Spleen (tissue), 11 donors: ENCODE results near the gene CA12. TPM values are rescaled to one million over a fixed set of nuclear protein-coding genes. Genes with fewer than 3 reads are reported as not detected.

Source experiments
- DNase-seq: peaks from one replicate; pipeline ENCODE4 v3.0.0-alpha.2; 2020
- H3K27ac ChIP-seq, 8 donors: fragments of 200-600 bp; sonication (generic) in 7 of 8; 1 replicate in 4 of 8; 2 replicates in 4 of 8; pipeline versions ENCODE4 v1.5.0 to v1.8.0; 2016 to 2021; ENCODE audit warnings: inconsistent platforms in 4 of 8, mild to moderate bottlenecking in 4 of 8, moderate library complexity in 1 of 8
- H3K27me3 ChIP-seq, 7 donors: fragments of 200-600 bp; sonication (generic) in 6 of 7; replicated peaks in 1 of 7; 1 replicate in 4 of 7; 2 replicates in 3 of 7; pipeline versions ENCODE4 v1.5.0 to v1.8.0; 2016 to 2021; ENCODE audit warnings: inconsistent platforms in 3 of 7, mild to moderate bottlenecking in 1 of 7
- H3K36me3 ChIP-seq, 6 donors: fragments of 200-600 bp; sonication (generic) in 5 of 6; 1 replicate in 4 of 6; 2 replicates in 2 of 6; pipeline versions ENCODE4 v1.5.0 to v1.8.0; 2016 to 2021; ENCODE audit warnings: inconsistent platforms in 2 of 6
- H3K4me1 ChIP-seq, 6 donors: fragments of 200-600 bp; sonication (generic) in 5 of 6; 1 replicate in 3 of 6; 2 replicates in 3 of 6; pipeline versions ENCODE4 v1.5.0 to v1.8.0; 2016 to 2021; ENCODE audit warnings: inconsistent platforms in 3 of 6
- H3K4me3 ChIP-seq, 8 donors: fragments of 200-600 bp; sonication (generic) in 7 of 8; 1 replicate in 4 of 8; 2 replicates in 4 of 8; pipeline versions ENCODE4 v1.5.0 to v1.8.0; 2016 to 2021; ENCODE audit warnings: inconsistent platforms in 4 of 8, mild to moderate bottlenecking in 4 of 8, moderate library complexity in 2 of 8
- H3K9me3 ChIP-seq, 8 donors: fragments of 200-600 bp; sonication (generic) in 7 of 8; 1 replicate in 4 of 8; 2 replicates in 4 of 8; pipeline versions ENCODE4 v1.5.0 to v1.8.0; 2016 to 2021; ENCODE audit warnings: inconsistent platforms in 4 of 8
- CTCF ChIP-seq, 11 experiments: fragments of 200-600 bp in 7 of 11; fragments of 450-650 bp in 4 of 11; sonication (generic) in 4 of 11; IDR thresholded peaks in 8 of 11; conservative IDR thresholded peaks in 3 of 11; 1 replicate in 7 of 11; 2 replicates in 4 of 11; pipeline versions ENCODE4 v1.4.0 to v1.8.0; 2016 to 2021; ENCODE audit warnings: antibody characterized with exemption in 11 of 11, inconsistent platforms in 4 of 11, mild to moderate bottlenecking in 1 of 11
- POLR2A ChIP-seq, 3 donors: fragments of 450-650 bp; IDR thresholded peaks; one replicate each; pipeline ENCODE4 v1.5.1; 2017; ENCODE audit warnings: antibody characterized with exemption in 3 of 3, mild to moderate bottlenecking in 1 of 3
- POLR2AphosphoS5 ChIP-seq, 3 donors: sonication (generic); formaldehyde crosslinking; IDR thresholded peaks; one replicate each; pipeline ENCODE4 v1.5.1; 2017; ENCODE audit warnings: antibody characterized with exemption in 3 of 3
- whole genome bisulfite sequencing, 5 donors: extraction: QIAGEN DNeasy Blood & Tissue Kit in 3 of 5; methylation state at CpG; one replicate each; pipeline versions ENCODE4 v1.1.5 to v1.1.7; 2013 to 2018; 5-methylcytosine and 5-hydroxymethylcytosine counted together
- intact Hi-C: fragments of 100-400 bp; cut with DNase I; formaldehyde crosslinking; loops from one replicate; pipeline ENCODE4 v1.15.0; 2023; ENCODE audit warnings: low total_unique reads
- polyA plus RNA-seq, 3 donors: library from polyadenylated mRNA; stranded (reverse); fragments of 200-250 nt; gene quantifications; one replicate each; pipeline ENCODE4 v1.2.1, GENCODE V29; 2013
- total RNA-seq, 7 donors: library from RNA; depleted of rRNA in 3 of 7; stranded (reverse); fragments of >200 nt in 3 of 7; fragmentation: NEBNext Ultra II Directional in 4 of 7; extraction: Animal tissue kit (Norgen Biotek cat#: 25700) in 4 of 7; gene quantifications; one replicate each; pipeline versions ENCODE4 v1.1.0 to v1.2.1, GENCODE V29; 2016 to 2021
- donor health status: healthy with polysubstance abuse.
- donor health status: DM: no; HTN: no; CAD: no; lungs with moderate emphysema.
- donor health status: DM: no; HTN: no; CAD: no.
- donor health status: Bipolar disorder and iron deficiency.
- donor health status: healthy.
- donor health status: DM: no; HTN: no; CAD: no.
- donor health status: DM: yes; HTN: yes; CAD: no.

CA12 gene
- total and polyA plus RNA-seq, 10 donors: 0.02 to 3.3 (median 0.42) TPM

DNA sequence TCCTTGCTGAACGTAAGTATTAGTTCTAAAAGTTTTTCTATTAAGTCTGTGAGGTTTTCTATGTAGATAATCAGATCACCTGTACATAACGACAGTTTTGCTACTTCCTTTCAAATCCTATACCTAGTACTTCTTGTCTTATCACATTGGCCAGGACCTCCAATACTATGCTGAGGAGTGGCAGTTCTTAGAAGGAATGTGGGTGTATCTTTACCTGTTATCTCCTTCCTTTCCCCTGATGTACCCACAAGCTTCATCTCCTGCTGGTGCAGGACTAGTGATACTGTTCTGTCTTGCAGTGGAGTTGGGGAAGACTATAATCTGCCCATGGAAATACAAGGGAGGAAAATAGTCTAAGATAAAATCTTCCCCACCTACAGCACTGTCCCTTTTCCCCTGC lies 16.8 kb upstream of the CA12 start:
- WGBS, 5 donors: 76 to 88% (median 84%) methylated on average over 2 of the region's 2 CpGs
- no peak overlapping the region for H3K4me3 ChIP-seq
- intact Hi-C loops: no loop called here

DNA sequence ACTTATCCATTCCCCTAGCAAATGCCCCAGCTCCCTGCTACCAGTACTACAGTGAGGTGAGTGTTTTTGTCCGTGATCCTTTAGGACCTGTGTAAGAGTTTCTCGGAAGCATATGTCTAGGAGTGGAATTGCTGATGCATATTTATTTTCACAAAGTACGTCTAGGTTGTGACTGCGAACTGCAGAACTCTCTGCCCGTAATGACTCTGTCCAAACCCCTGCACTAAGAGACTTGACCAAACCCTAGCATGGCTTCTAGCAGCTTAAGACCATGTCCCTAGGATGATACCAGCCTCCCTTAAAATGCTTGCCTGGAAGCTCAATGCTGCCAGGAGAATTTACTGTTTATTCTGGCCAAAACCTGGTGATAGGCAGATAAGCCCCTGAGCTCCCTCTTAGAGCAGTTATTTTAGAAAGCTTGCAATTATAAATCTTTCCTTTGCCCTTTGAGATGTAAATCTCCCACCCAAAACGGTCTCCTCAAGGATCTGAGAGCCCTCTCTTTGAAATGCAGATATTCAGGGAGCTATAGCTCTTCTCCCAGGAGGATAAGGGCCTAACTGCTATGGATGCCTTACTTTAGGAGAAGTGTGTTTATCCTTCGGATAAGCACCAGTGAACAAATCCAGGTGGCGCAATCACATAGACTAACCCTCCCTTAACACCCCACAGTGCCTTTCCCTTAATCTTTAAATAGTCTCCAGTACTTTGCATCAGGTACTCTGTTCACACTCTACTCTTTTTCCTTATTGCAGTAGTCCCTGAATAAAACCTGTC lies 14.7 kb upstream of the CA12 start:
- WGBS, 5 donors: 78 to 93% (median 87%) methylated on average over 8 of the region's 8 CpGs
- DNase-seq: no peak

More for the DNA sequence above, 16.8 kb upstream of the CA12 start:
- Histone ChIP-seq H3K9me3 (no peaks in the 10 kb centered on the region), H3K27me3 (no peaks in the 10 kb centered on the region), H3K4me1 (peaks cover 0 to 11% (median 5%) of the 10 kb centered on the region in 6 donors), H3K36me3 (no peaks in the 10 kb centered on the region), H3K27ac (no peak overlapping the region)
- DNase-seq: no peak
- no peak for TF ChIP-seq CTCF (IDR thresholded peaks at IDR 0.05 in 8 of 11, conservative IDR thresholded peaks at IDR 0.05 in 3 of 11)
- TF ChIP-seq POLR2AphosphoS5 (IDR thresholded peaks at IDR 0.05): no peak
- no peak for TF ChIP-seq POLR2A (IDR thresholded peaks at IDR 0.05)

GRCh38 chr15:63395730-63396151 lies 14.1 kb upstream of the CA12 start:
- 60 to 73% (median 70%) methylated on average over 4 of the region's 4 CpGs for WGBS, 5 donors
- TF ChIP-seq CTCF (IDR thresholded peaks at IDR 0.05 in 8 of 11, conservative IDR thresholded peaks at IDR 0.05 in 3 of 11): no peak
- TF ChIP-seq POLR2AphosphoS5 (IDR thresholded peaks at IDR 0.05): no peak
- no peak for TF ChIP-seq POLR2A (IDR thresholded peaks at IDR 0.05)
- H3K9me3 ChIP-seq: no peaks in the 10 kb centered on the region
- intact Hi-C loops: no loop called here
- no peak overlapping the region for H3K4me3 ChIP-seq
- H3K36me3 ChIP-seq: no peaks in the 10 kb centered on the region
- no peak overlapping the region for H3K27ac ChIP-seq
- no peak for DNase-seq
- H3K4me1 ChIP-seq: peaks cover 0 to 9% (median 0%) of the 10 kb centered on the region in 6 donors
- H3K27me3 ChIP-seq: no peaks in the 10 kb centered on the region

More for the DNA sequence above, 14.7 kb upstream of the CA12 start:
- intact Hi-C loops: no loop called here
- Histone ChIP-seq H3K4me1 (peaks cover 0 to 9% (median 0%) of the 10 kb centered on the region in 6 donors), H3K36me3 (no peaks in the 10 kb centered on the region), H3K27ac (no peak overlapping the region), H3K27me3 (no peaks in the 10 kb centered on the region), H3K4me3 (no peak overlapping the region), H3K9me3 (no peaks in the 10 kb centered on the region)
- TF ChIP-seq POLR2A (IDR thresholded peaks at IDR 0.05): no peak
- TF ChIP-seq CTCF (IDR thresholded peaks at IDR 0.05 in 8 of 11, conservative IDR thresholded peaks at IDR 0.05 in 3 of 11): no peak
- no peak for TF ChIP-seq POLR2AphosphoS5 (IDR thresholded peaks at IDR 0.05)

DNA sequence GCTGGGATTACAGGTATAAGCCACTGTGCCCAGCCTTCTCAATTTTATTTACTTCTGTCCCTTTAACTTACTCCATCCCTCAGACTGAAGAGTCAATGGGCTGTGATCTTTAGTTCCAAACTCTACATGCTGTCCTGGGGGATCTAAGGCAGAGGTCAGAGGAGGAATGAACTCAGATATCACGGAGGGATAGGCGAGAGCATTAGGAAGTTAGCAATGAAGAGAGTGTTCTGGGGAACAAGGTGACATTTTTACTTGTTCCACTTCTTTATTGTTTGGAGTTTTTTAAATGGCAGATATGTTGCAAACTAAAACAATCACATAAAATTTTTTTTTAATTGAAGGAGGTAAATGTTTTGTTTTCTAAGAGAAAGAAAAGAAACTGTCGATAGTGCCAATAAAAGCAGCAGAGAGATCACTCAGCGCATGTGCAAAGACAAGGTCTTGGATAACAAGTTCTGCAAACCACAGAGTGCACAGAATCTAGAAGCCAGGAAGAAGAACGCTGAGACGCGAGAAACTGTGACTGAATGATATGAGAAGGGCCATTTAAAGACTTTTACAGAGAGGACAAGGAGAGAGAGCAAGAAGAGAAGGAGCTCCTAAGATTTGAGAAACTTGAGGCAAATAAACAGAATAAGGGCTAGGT lies 10.8 kb upstream of the CA12 start:
- no peak for TF ChIP-seq CTCF (IDR thresholded peaks at IDR 0.05 in 8 of 11, conservative IDR thresholded peaks at IDR 0.05 in 3 of 11)
- no peak for TF ChIP-seq POLR2A (IDR thresholded peaks at IDR 0.05)
- no peak for TF ChIP-seq POLR2AphosphoS5 (IDR thresholded peaks at IDR 0.05)
- Histone ChIP-seq H3K4me1 (peaks cover 0 to 9% (median 0%) of the 10 kb centered on the region in 6 donors), H3K4me3 (no peak overlapping the region), H3K9me3 (no peaks in the 10 kb centered on the region), H3K27me3 (no peaks in the 10 kb centered on the region), H3K36me3 (no peaks in the 10 kb centered on the region), H3K27ac (no peak overlapping the region)
- no peak for DNase-seq
- intact Hi-C loops: no loop called here
- WGBS, 5 donors: 23 to 63% (median 37%) methylated on average over 7 of the region's 7 CpGs
